Measurements from ENCODE around the gene PTPRT. TPM values are rescaled to one million over a fixed set of nuclear protein-coding genes. Genes with fewer than 3 reads are reported as not detected.

PTPRT gene
- total RNA-seq, 4 donors from 2014 or later: under 0.01 to 2.1 TPM; not detected in 2

DNA sequence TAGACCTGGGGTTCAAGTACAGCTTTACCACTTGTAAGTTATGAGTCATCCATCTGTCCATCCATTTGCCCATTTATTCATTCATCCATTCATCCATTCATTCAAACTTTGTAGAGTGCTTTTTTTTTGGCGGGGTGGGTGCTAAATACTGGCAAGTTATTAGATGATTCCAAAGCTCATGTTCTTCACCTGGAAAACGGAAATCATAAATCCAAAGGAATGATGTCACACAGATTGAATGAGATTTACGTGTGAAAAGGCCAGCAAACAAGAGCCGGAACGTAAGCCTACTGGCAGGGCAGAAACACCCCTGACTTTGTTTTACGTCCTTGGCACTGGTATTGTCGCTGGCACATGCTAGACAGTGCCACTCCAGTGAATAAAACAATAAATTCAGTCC is 1090.6 kb downstream of the PTPRT start:
- TF ChIP-seq POLR2A (IDR thresholded peaks at IDR 0.05): no peak
- no peaks in the 10 kb centered on the region for H3K27me3 ChIP-seq

DNA sequence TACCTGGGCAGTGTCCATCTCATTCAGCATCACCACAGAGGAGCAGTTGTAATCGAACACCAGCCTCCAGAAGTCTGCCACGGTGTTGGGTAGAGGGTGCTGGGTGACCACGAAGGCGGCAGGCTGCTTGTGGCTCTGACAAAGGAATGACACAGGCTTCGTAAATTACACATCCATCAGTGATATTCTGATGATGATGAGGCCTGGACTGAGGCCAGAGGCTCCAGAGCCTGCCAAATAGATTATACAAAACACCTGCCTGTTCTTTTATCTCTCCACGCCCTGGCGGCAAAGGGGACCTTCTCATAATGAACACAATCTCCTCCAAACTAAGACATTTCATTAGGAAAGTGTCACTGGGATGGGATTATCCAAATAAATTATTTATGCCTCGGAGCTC is 1091.3 kb downstream of the PTPRT start:
- TF ChIP-seq POLR2A (IDR thresholded peaks at IDR 0.05): no peak
- TF ChIP-seq, protein P1, sequence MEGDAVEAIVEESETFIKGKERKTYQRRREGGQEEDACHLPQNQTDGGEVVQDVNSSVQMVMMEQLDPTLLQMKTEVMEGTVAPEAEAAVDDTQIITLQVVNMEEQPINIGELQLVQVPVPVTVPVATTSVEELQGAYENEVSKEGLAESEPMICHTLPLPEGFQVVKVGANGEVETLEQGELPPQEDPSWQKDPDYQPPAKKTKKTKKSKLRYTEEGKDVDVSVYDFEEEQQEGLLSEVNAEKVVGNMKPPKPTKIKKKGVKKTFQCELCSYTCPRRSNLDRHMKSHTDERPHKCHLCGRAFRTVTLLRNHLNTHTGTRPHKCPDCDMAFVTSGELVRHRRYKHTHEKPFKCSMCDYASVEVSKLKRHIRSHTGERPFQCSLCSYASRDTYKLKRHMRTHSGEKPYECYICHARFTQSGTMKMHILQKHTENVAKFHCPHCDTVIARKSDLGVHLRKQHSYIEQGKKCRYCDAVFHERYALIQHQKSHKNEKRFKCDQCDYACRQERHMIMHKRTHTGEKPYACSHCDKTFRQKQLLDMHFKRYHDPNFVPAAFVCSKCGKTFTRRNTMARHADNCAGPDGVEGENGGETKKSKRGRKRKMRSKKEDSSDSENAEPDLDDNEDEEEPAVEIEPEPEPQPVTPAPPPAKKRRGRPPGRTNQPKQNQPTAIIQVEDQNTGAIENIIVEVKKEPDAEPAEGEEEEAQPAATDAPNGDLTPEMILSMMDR (IDR thresholded peaks at IDR 0.05): no peak
- intact Hi-C loops (cut with DNase I; ENCODE audit: low total_unique reads): no loop called here
- H3K36me3 ChIP-seq: no peaks in the 10 kb centered on the region
- H3K4me1 ChIP-seq: no peaks in the 10 kb centered on the region
- H3K4me3 ChIP-seq: no peak overlapping the region
- H3K27me3 ChIP-seq: no peaks in the 10 kb centered on the region
- no peaks in the 10 kb centered on the region for H3K9me3 ChIP-seq
- no peak overlapping the region for H3K27ac ChIP-seq
- DNase-seq: no peak

More for the DNA sequence above, 1090.6 kb downstream of the PTPRT start:
- DNase-seq: no peak
- Histone ChIP-seq H3K27ac (no peak overlapping the region), H3K36me3 (no peaks in the 10 kb centered on the region), H3K4me3 (no peak overlapping the region), H3K4me1 (no peaks in the 10 kb centered on the region), H3K9me3 (no peaks in the 10 kb centered on the region)
- intact Hi-C loops (cut with DNase I; ENCODE audit: low total_unique reads): no loop called here

DNA sequence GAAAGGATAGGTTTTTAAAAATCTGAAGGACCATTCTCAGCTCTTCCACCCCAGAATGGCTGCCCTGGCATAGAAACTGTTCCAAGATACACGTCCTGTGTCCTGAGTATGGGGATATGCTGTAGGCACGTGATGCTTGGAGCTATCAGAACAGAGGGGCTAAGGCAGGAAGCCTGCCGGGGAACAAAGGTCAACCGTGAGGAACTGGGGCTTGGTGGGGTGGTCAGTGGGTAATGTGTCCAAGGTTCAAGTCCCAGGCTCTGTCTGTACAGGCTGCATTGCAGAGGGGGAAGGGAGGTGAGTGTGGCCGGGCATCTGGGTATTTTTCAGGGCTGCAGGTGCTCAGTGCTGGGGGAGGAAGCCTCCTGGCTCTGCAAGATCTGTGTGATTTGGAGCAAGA is 1092.0 kb downstream of the PTPRT start:
- DNase-seq: no peak
- TF ChIP-seq, protein P1 (IDR thresholded peaks at IDR 0.05): no peak
- no peak overlapping the region for H3K27ac ChIP-seq
- H3K27me3 ChIP-seq: no peaks in the 10 kb centered on the region
- H3K9me3 ChIP-seq: no peaks in the 10 kb centered on the region
- no peak overlapping the region for H3K4me3 ChIP-seq
- intact Hi-C loops (cut with DNase I; ENCODE audit: low total_unique reads): no loop called here
- no peaks in the 10 kb centered on the region for H3K4me1 ChIP-seq
- no peaks in the 10 kb centered on the region for H3K36me3 ChIP-seq

DNA sequence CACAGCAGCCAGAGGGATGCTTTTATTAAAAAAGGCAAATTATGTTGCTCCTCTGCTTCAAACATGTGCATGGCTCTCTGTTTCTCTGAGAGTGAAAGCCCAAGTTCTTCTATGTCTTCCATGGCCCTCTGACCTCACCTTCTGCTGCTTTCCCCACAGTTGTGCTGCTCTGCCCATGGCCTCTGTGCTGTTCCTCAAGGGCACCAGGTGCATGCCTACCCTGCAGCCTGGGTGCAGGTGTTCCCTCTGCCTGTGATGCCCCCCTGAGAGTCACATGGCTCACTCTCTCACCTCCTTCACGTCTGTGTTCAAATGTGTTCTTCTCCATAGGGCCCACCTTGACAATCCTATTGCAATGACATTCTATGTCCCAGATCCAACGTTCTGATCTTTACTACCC is 1094.5 kb downstream of the PTPRT start:
- no peaks in the 10 kb centered on the region for H3K4me1 ChIP-seq
- H3K27me3 ChIP-seq: no peaks in the 10 kb centered on the region
- H3K9me3 ChIP-seq: no peaks in the 10 kb centered on the region
- intact Hi-C loops (cut with DNase I; ENCODE audit: low total_unique reads): no loop called here
- no peaks in the 10 kb centered on the region for H3K36me3 ChIP-seq
- TF ChIP-seq POLR2A (IDR thresholded peaks at IDR 0.05): no peak
- TF ChIP-seq, protein P1 (IDR thresholded peaks at IDR 0.05): no peak
- no peak overlapping the region for H3K27ac ChIP-seq
- no peak overlapping the region for H3K4me3 ChIP-seq
- DNase-seq: no peak

DNA sequence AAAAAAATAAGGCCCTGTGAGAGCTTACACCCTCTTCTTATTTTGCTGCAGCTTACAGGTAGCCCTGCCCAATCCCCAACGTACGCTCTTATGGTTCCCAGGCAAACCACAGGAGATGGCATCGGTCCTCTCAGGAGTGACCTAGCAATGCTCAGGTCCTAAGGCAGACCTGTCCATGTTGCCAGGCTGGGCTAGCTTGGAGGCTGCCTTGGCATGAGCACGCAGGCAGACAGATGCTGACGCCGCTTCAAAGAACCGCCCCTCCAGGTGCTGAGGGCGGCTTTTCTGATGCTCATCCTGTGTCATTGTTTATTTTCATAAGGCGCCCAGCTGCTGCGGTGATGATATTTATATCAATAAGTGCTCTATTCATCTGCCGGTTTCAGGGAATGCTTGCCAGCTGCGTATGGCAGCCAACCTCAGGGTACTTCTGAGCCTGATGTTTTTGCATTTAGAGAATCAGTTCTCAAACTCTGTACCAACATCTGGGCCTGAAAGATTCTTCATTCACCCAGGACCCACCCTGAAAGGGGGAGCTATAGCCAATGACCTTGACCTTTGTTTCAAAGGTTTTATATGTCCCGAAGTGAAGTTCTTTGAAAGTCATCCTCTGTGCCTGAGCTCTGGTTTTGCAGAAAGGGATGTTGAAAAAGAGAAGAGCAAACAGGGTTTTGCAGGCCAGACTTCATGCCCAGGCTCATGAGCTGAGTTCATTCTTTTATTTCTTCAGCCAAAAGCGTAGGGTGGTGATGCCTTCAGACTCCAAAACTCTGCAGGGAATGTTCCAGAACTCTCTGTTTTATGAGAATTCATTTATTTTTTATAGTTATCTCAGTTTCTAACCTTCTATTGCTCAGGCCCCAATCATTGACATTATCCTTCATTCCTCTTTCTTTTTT is 1095.9 kb downstream of the PTPRT start:
- Histone ChIP-seq H3K4me3 (no peak overlapping the region), H3K9me3 (no peaks in the 10 kb centered on the region), H3K36me3 (no peaks in the 10 kb centered on the region), H3K4me1 (no peaks in the 10 kb centered on the region), H3K27me3 (no peaks in the 10 kb centered on the region), H3K27ac (no peak overlapping the region)
- no peak for TF ChIP-seq POLR2A (IDR thresholded peaks at IDR 0.05)
- no peak for DNase-seq
- intact Hi-C loops (cut with DNase I; ENCODE audit: low total_unique reads): no loop called here

DNA sequence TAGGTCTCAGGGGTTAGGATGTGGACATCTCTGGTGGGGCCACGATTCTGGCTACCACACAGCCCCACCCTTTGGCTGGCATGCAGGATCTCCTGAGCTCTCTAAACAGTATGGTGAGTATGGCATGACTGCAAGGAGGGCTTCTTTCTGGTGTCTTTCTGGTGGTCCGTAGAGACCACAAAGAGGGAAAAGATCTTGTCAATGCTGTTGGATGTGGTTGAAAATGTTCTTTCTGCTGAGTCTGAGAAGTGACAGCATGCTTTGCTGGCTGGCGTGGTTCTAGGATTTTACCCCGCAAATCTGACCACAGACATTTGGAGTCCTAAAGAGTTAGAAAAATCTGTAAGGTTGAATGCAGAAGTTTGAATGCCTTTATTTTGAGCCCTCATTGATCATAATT is 1096.7 kb downstream of the PTPRT start:
- Histone ChIP-seq H3K27ac (no peak overlapping the region), H3K27me3 (no peaks in the 10 kb centered on the region), H3K9me3 (no peaks in the 10 kb centered on the region), H3K36me3 (no peaks in the 10 kb centered on the region), H3K4me1 (no peaks in the 10 kb centered on the region), H3K4me3 (no peak overlapping the region)
- TF ChIP-seq, protein P1 (IDR thresholded peaks at IDR 0.05): no peak
- intact Hi-C loops (cut with DNase I; ENCODE audit: low total_unique reads): no loop called here
- DNase-seq: no peak

Data from uterus (tissue), 4 donors.